Skeletal muscle tissue (tissue), 4 donors: Measurements from ENCODE around the gene YIPF6. TPM values are rescaled to one million over a fixed set of nuclear protein-coding genes. Genes with fewer than 3 reads are reported as not detected.
"Not testable (repeated sequence)": the region's sequence is repeated elsewhere in the genome, so short reads cannot be mapped to it uniquely, and the experiment has no call there.

Experiments used
- H3K27ac ChIP-seq: one replicate; pipeline ENCODE4 v1.7.0; 2013; ENCODE audit warnings: mild to moderate bottlenecking, low read depth, low read length, inconsistent platforms
- H3K27me3 ChIP-seq, 3 donors: one replicate each; pipeline ENCODE4 v1.7.0; 2013; ENCODE audit warnings: low read length in 3 of 3; ENCODE audit not compliant: control insufficient read depth in 3 of 3, insufficient read depth in 3 of 3
- H3K36me3 ChIP-seq, 3 donors: one replicate each; pipeline ENCODE4 v1.7.0; 2013; ENCODE audit warnings: low read length in 3 of 3; ENCODE audit not compliant: control insufficient read depth in 3 of 3, insufficient read depth in 3 of 3
- H3K4me1 ChIP-seq, 3 donors: one replicate each; pipeline ENCODE4 v1.7.0; 2013; ENCODE audit warnings: low read length in 3 of 3, mild to moderate bottlenecking in 3 of 3; ENCODE audit not compliant: control insufficient read depth in 3 of 3, insufficient read depth in 3 of 3
- H3K4me3 ChIP-seq, 3 donors: one replicate each; pipeline ENCODE4 v1.7.0; 2013; ENCODE audit warnings: low read length in 3 of 3
- H3K9ac ChIP-seq, 3 donors: one replicate each; pipeline ENCODE4 v1.7.0; 2013; ENCODE audit warnings: low read length in 3 of 3, mild to moderate bottlenecking in 3 of 3, moderate library complexity in 2 of 3, low read depth in 1 of 3
- H3K9me3 ChIP-seq, 3 donors: one replicate each; pipeline ENCODE4 v1.7.0; 2013; ENCODE audit warnings: low read length in 3 of 3; ENCODE audit not compliant: control insufficient read depth in 3 of 3
- total RNA-seq: library from RNA; depleted of rRNA; stranded (reverse); fragments of >200 nt; gene quantifications from one replicate; pipeline ENCODE4 v1.2.3, GENCODE V29; 2014
- donor health status: Osteomylitis.

The YIPF6 gene
- total RNA-seq, 1 donor from 2014 or later: 18.3 TPM

DNA sequence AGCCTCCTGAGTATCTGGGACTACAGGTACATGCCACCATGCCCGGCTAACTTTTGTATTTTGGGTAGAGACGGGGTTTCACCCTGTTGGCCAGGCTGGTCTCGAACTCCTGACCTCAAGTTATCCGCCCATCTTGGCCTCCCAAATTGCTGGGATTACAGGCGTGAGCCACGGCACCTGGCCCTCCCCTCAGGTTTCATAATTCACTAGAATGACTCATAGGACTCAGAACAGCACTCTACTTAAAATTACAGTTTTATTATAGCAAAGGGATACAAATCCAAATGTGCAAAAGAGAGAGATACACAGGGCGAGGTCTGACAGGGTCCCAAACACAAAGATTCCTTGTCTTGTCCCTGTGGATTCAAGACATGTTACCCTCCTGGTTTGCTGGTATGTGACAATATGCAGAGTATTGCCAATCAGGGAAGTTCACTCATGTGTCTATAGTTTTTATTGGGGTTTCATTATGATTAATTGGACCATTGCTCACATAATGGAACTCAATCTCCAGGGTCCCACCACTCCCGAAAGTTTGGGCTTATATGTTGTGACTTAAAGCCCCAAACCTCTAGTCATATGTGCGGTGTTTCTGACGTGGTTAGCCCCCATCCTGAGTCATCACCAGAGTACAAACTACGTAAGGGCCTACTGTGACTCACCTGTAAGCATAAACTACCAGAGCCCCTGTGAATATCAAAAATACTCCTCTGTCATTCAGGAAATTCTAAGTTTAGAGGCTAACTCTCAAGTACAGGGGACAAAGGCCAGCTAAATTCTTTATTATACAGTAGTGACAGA is 5.2 kb downstream of the YIPF6 start:
- no peaks in the 10 kb centered on the region for H3K27me3 ChIP-seq
- no peak overlapping the region for H3K27ac ChIP-seq
- no peaks in the 10 kb centered on the region for H3K36me3 ChIP-seq
- H3K9me3 ChIP-seq: no peaks in the 10 kb centered on the region
- peaks cover 5 to 24% (median 23%) of the 10 kb centered on the region in 3 donors for H3K4me1 ChIP-seq
- no peak overlapping the region for H3K9ac ChIP-seq
- no peak overlapping the region for H3K4me3 ChIP-seq

DNA sequence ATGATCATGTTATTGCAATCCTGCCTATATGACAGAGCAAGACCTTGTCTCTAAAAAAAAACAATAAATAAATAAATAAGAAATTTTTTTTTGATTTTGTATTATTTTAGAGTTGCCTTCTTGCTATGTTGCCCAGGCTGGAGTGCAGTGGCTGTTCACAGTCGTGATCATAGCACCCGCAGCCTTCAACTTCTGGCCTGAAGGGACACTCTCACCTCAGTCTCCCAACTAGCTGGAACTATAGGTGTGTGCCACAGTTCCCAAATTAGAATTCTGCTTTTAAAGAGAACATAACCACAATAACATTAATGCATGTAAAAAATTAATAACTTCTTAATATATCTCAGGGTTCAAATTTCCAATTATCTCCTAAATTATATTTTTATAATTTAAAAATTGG is 7.8 kb downstream of the YIPF6 start:
- H3K27me3 ChIP-seq: no peaks in the 10 kb centered on the region
- peaks cover 0 to 4% (median 0%) of the 10 kb centered on the region in 3 donors for H3K36me3 ChIP-seq
- H3K9me3 ChIP-seq: no peaks in the 10 kb centered on the region
- no peak overlapping the region for H3K4me3 ChIP-seq
- no peak overlapping the region for H3K27ac ChIP-seq
- H3K4me1 ChIP-seq: peaks cover 3 to 14% (median 7%) of the 10 kb centered on the region in 3 donors
- H3K9ac ChIP-seq: peak overlapping the region in 1 of 3 donors; percentile 33

DNA sequence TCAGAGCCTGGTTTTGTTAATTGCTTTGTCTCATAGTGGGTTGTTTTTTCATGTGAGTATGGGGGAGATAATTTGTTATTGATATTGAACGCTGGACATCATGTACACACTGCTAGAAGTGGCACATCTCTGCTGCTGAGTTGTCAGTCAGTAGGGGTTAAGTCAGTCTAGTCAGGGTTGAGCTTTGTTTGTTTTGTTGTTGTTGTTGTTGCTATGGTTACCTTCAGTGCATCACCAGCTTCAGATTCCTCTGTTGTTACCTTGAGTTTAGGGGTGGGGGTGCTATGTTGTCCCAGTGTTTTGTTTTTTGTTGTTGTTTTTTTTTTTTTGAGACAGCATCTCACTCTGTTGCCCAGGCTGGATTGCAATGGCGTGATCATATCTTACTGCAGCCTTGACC is 9.9 kb downstream of the YIPF6 start:
- Histone ChIP-seq H3K4me3 (no peak overlapping the region), H3K4me1 (peaks cover 2 to 5% (median 3%) of the 10 kb centered on the region in 3 donors), H3K9me3 (no peaks in the 10 kb centered on the region)

GRCh38 chrX:68511255-68511654 is 12.4 kb downstream of the YIPF6 start:
- H3K36me3 ChIP-seq: peaks cover 0 to 8% (median 3%) of the 10 kb centered on the region in 3 donors
- H3K27me3 ChIP-seq: no peaks in the 10 kb centered on the region
- H3K9ac ChIP-seq: no peak overlapping the region
- H3K4me3 ChIP-seq: no peak overlapping the region
- no peaks in the 10 kb centered on the region for H3K9me3 ChIP-seq
- H3K27ac ChIP-seq: no peak overlapping the region
- H3K4me1 ChIP-seq: peaks cover 0 to 3% (median 2%) of the 10 kb centered on the region in 3 donors

More for the DNA sequence above, 9.9 kb downstream of the YIPF6 start:
- Histone ChIP-seq H3K9ac (no peak overlapping the region), H3K27ac (no peak overlapping the region), H3K27me3 (no peaks in the 10 kb centered on the region), H3K36me3 (peaks cover 0 to 6% (median 3%) of the 10 kb centered on the region in 3 donors)

DNA sequence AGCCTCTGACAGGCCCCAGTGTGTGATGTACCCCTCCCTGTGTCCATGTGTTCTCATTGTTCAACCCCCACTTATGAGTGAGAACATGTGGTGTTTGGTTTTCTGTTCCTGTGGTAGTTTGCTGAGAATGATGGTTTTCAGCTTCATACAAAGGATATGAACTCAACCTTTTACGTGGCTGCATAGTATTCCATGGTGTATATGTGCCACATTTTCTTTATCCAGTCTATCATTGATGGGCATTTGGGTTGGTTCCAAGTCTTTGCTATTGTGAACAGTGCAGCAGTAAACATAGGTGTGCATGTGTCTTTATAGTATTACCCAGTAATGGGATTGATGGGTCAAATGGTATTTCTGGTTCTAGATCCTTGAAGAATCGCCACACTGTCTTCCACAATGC is 25.8 kb downstream of the YIPF6 start:
- H3K27me3 ChIP-seq, H3K9ac ChIP-seq, H3K4me1 ChIP-seq, H3K4me3 ChIP-seq, H3K27ac ChIP-seq, H3K9me3 ChIP-seq: not testable (repeated sequence)
- peaks cover 3 to 23% (median 15%) of the 10 kb centered on the region in 3 donors for H3K36me3 ChIP-seq

- Histone ChIP-seq H3K4me3 (no peak overlapping the region), H3K27ac (no peak overlapping the region), H3K9ac (no peak overlapping the region), H3K36me3 (peaks cover 0 to 16% (median 0%) of the 10 kb centered on the region in 3 donors), H3K9me3 (no peaks in the 10 kb centered on the region), H3K27me3 (no peaks in the 10 kb centered on the region), H3K4me1 (peaks cover 0 to 4% (median 2%) of the 10 kb centered on the region in 3 donors)
Measured at GRCh38 chrX:68532831-68533533, 34.1 kb downstream of the YIPF6 start.

DNA sequence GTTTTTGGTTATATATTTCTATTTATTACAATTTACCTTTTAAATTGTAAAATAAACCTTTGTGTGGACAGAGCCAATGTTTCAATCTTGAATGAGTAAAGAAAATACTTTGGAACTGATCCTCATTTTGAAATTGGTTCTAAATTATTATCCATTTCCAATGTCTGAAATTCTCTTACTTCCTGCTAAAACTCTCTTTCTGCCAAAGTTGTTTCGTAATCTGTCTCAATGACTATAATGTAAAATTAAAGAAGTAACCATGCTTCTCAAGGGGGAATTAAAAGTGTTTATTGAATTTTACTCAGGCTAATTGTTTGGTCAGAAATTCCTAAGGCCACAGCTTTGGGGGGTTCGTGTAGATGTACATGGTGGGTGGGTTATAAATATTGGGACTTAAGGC is 34.8 kb downstream of the YIPF6 start:
- Histone ChIP-seq H3K9ac (no peak overlapping the region), H3K9me3 (no peaks in the 10 kb centered on the region), H3K36me3 (peaks cover 0 to 16% (median 0%) of the 10 kb centered on the region in 3 donors), H3K4me3 (no peak overlapping the region), H3K27ac (no peak overlapping the region), H3K27me3 (no peaks in the 10 kb centered on the region), H3K4me1 (peaks cover 0 to 4% (median 2%) of the 10 kb centered on the region in 3 donors)

- peaks cover 0 to 16% (median 0%) of the 10 kb centered on the region in 3 donors for H3K36me3 ChIP-seq
- no peaks in the 10 kb centered on the region for H3K27me3 ChIP-seq
- no peak overlapping the region for H3K4me3 ChIP-seq
- H3K9me3 ChIP-seq: no peaks in the 10 kb centered on the region
- no peak overlapping the region for H3K9ac ChIP-seq
- peaks cover 0 to 4% (median 2%) of the 10 kb centered on the region in 3 donors for H3K4me1 ChIP-seq
- no peak overlapping the region for H3K27ac ChIP-seq
Measured at GRCh38 chrX:68534691-68535090, 35.8 kb downstream of the YIPF6 start.

GRCh38 chrX:68536429-68536828 is 37.6 kb downstream of the YIPF6 start:
- Histone ChIP-seq H3K27ac (no peak overlapping the region), H3K9me3 (no peaks in the 10 kb centered on the region), H3K36me3 (peaks cover 0 to 11% (median 0%) of the 10 kb centered on the region in 3 donors)

DNA sequence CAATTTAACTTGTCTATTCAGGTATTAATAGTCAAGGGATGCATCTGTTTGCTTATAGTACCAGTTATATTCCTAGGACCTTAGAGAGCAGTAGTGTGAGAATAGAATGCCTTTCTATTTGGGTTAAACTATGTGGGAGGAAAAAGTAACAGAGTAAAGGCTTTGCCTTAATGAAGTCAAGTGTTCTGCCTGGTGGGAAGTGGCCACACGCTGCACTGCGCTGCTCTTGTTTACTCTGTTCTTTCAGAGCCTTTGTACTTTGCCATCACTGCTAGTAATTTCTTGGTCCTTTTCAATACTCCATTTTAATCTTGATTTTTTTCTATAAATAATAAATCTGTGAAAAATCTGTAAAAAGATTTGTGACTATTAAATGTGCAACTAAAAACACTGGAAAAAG is 38.0 kb downstream of the YIPF6 start:
- no peak overlapping the region for H3K27ac ChIP-seq
- no peaks in the 10 kb centered on the region for H3K9me3 ChIP-seq
- H3K9ac ChIP-seq: no peak overlapping the region
- H3K4me3 ChIP-seq: no peak overlapping the region
- no peaks in the 10 kb centered on the region for H3K27me3 ChIP-seq
- H3K4me1 ChIP-seq: peaks cover 0 to 4% (median 2%) of the 10 kb centered on the region in 3 donors
- peaks cover 0 to 7% (median 0%) of the 10 kb centered on the region in 3 donors for H3K36me3 ChIP-seq

More at GRCh38 chrX:68536429-68536828, 37.6 kb downstream of the YIPF6 start:
- H3K9ac ChIP-seq: no peak overlapping the region
- H3K4me1 ChIP-seq: peaks cover 0 to 4% (median 2%) of the 10 kb centered on the region in 3 donors
- no peaks in the 10 kb centered on the region for H3K27me3 ChIP-seq
- H3K4me3 ChIP-seq: no peak overlapping the region
